ENCODE data around the gene SPO11. TPM values are rescaled to one million over a fixed set of nuclear protein-coding genes. Genes with fewer than 3 reads are reported as not detected.

SPO11 gene
- total RNA-seq, 1 experiment from 2014 or later, result not detected

DNA sequence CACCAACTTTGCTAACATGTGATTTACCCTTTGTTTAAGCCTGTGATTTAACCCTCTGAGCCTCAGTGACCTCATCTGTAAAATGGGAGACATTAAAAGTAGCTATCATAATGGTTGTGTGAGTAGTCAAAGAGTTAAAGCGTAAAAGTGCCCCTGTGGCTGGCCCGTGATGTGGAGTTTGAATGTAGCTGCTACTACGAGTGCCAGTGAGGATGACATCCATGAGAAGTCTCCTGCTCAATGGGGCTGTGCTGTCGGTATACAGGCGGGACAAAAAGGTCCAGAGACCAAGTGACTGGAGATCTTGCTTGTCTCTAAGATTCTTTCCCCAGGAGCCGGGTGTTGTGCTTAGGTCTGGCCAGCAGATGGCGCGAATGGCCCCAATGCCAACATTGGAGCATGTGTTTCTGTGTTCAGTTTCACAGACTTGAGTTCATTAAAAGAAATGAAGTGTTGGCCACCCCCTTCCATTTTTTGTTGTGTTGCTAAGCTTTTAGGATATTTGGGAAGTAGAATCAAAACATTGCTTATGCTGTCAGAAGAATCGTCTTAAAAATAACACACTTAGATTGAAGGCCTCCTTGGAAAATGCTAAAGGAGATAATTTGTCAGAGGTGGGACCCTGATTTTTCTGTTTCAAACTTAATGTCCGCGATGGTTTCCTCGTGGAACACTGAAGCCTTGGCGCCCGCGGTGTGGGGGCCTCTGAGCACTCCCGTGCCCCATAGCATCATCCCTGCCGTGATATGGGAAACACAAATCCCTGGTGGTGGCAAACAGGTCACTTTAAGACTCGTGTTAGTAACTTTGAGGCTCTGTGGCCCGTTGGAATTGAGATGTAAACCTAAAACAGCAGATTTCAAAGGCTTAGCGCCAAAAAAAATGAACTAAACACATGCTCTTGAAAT lies 52.2 kb downstream of the SPO11 start:
- no peak overlapping the region for H2AFZ ChIP-seq (ENCODE audit: low read length)
- peaks cover 20% of the 10 kb centered on the region for H3K36me3 ChIP-seq (ENCODE audit: low read depth, low read length)

DNA sequence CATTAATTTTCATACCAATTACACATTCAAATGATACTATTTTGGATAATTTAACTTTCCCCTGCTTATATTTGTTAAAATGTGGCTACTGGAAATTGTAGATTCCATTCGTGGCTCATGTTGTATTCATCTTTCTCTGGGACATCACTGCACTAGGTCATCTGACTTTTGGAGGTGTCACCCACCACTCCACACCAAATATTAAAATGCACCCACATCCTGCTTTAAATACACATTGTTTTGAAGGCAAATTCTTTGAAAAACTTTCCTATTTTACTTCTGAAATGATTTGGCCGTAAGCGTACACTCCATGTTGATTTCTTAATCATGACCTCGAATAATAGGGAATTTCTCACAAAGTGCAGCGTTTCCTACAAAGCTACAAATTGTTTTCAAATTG lies 52.9 kb downstream of the SPO11 start:
- H3K4me1 ChIP-seq (ENCODE audit: insufficient read depth, low read length), result no peaks in the 10 kb centered on the region
- BruUV-seq (replicated peaks), result no TSS peak
- H4K20me1 ChIP-seq (ENCODE audit: low read length), result no peaks in the 10 kb centered on the region
- H3K36me3 ChIP-seq (ENCODE audit: low read depth, low read length), result peaks cover 13% of the 10 kb centered on the region
- no peaks in the 10 kb centered on the region for H3K27me3 ChIP-seq (ENCODE audit: low read length)
- H3K79me2 ChIP-seq (ENCODE audit: low read length), result no peaks in the 10 kb centered on the region
- TF ChIP-seq EZH2 (IDR thresholded peaks at IDR 0.05; ENCODE audit: low read length, unreplicated experiment) (no peak), EZH2phosphoT487 (IDR thresholded peaks at IDR 0.05; ENCODE audit: borderline replicate concordance, low read length) (no peak)
- TF ChIP-seq, protein P1, sequence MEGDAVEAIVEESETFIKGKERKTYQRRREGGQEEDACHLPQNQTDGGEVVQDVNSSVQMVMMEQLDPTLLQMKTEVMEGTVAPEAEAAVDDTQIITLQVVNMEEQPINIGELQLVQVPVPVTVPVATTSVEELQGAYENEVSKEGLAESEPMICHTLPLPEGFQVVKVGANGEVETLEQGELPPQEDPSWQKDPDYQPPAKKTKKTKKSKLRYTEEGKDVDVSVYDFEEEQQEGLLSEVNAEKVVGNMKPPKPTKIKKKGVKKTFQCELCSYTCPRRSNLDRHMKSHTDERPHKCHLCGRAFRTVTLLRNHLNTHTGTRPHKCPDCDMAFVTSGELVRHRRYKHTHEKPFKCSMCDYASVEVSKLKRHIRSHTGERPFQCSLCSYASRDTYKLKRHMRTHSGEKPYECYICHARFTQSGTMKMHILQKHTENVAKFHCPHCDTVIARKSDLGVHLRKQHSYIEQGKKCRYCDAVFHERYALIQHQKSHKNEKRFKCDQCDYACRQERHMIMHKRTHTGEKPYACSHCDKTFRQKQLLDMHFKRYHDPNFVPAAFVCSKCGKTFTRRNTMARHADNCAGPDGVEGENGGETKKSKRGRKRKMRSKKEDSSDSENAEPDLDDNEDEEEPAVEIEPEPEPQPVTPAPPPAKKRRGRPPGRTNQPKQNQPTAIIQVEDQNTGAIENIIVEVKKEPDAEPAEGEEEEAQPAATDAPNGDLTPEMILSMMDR (conservative IDR thresholded peaks at IDR 0.05; ENCODE audit: low read depth, low read length), result no peak
- H3K4me3 ChIP-seq (ENCODE audit: low read length), result no peak overlapping the region
- H3K27ac ChIP-seq (ENCODE audit: low read length), result no peak overlapping the region
- H3K9me3 ChIP-seq (ENCODE audit: low read length), result no peaks in the 10 kb centered on the region
- DNase-seq, result no peak
- H2AFZ ChIP-seq (ENCODE audit: low read length), result no peak overlapping the region
- ChIA-PET CTCF (no interaction called here), POLR2A (ENCODE audit: unreplicated experiment) (no interaction called here)
- intact Hi-C loops (cut with micrococcal nuclease), result loop anchor here (5.0 kb wide), 1 partner anchor 210 kb away; no protein-coding TSS in a partner anchor
- no peak overlapping the region for H3K4me2 ChIP-seq (ENCODE audit: low read length)
- H3K9ac ChIP-seq (ENCODE audit: low read length), result no peak overlapping the region
- H3F3A ChIP-seq (ENCODE audit: low read length, unreplicated experiment), result no peaks in the 10 kb centered on the region
- no peak for ATAC-seq
- no peaks in the 10 kb centered on the region for H3K9me2 ChIP-seq (replicated peaks; ENCODE audit: low read length)

More for the DNA sequence above, 52.2 kb downstream of the SPO11 start:
- no peak overlapping the region for H3K9ac ChIP-seq (ENCODE audit: low read length)
- BruUV-seq (replicated peaks), result no TSS peak
- TF ChIP-seq, protein P1 (conservative IDR thresholded peaks at IDR 0.05; ENCODE audit: low read depth, low read length), result peak; percentile 99
- TF ChIP-seq EZH2phosphoT487 (IDR thresholded peaks at IDR 0.05; ENCODE audit: borderline replicate concordance, low read length), result no peak
- no peak for TF ChIP-seq EZH2 (IDR thresholded peaks at IDR 0.05; ENCODE audit: low read length, unreplicated experiment)
- no peaks in the 10 kb centered on the region for H3K79me2 ChIP-seq (ENCODE audit: low read length)
- H3F3A ChIP-seq (ENCODE audit: low read length, unreplicated experiment), result no peaks in the 10 kb centered on the region
- no peaks in the 10 kb centered on the region for H4K20me1 ChIP-seq (ENCODE audit: low read length)
- no peaks in the 10 kb centered on the region for H3K4me1 ChIP-seq (ENCODE audit: insufficient read depth, low read length)
- no peak overlapping the region for H3K4me3 ChIP-seq (ENCODE audit: low read length)
- H3K9me3 ChIP-seq (ENCODE audit: low read length), result no peaks in the 10 kb centered on the region
- intact Hi-C loops (cut with micrococcal nuclease), result loop anchor here (1.0 to 5.0 kb wide), 2 partner anchors 113 to 210 kb away; no protein-coding TSS in a partner anchor
- no peaks in the 10 kb centered on the region for H3K9me2 ChIP-seq (replicated peaks; ENCODE audit: low read length)
- H3K27me3 ChIP-seq (ENCODE audit: low read length), result no peaks in the 10 kb centered on the region
- ChIA-PET CTCF (interaction anchor here (0.6 kb wide), 1 partner anchor 16 kb away, joined by 3 read pairs; no protein-coding TSS in a partner anchor), POLR2A (ENCODE audit: unreplicated experiment) (no interaction called here)
- H3K27ac ChIP-seq (ENCODE audit: low read length), result no peak overlapping the region
- ATAC-seq (peak; percentile 78), DNase-seq (peak; percentile 95)
- no peak overlapping the region for H3K4me2 ChIP-seq (ENCODE audit: low read length)

Data from PC-3 (cell line).